Pulmonary artery endothelial cell (primary cell): ENCODE measurements around the gene OPA3. TPM values are rescaled to one million over a fixed set of nuclear protein-coding genes. Genes with fewer than 3 reads are reported as not detected.
"Not testable (repeated sequence)": the region's sequence is repeated elsewhere in the genome, so short reads cannot be mapped to it uniquely, and the experiment has no call there.

Source experiments
- DNase-seq: peaks from one replicate; pipeline ENCODE4 v3.0.0-alpha.2; 2011; ENCODE audit warnings: low read depth, low spot score
- total RNA-seq: library from RNA; depleted of rRNA; stranded (reverse); fragments of >200 nt; gene quantifications from 2 replicates; pipeline ENCODE4 v1.2.3, GENCODE V29; 2014

The OPA3 gene
- total RNA-seq, 1 donor from 2014 or later: 6.0 TPM

- no peak for DNase-seq
Measured at GRCh38 chr19:45522010-45522941, 62.3 kb downstream of the OPA3 start.

- DNase-seq: no peak
Measured at GRCh38 chr19:45518469-45518826, 66.2 kb downstream of the OPA3 start.

GRCh38 chr19:45517641-45518468 lies 66.7 kb downstream of the OPA3 start:
- no peak for DNase-seq

- DNase-seq: no peak
Measured at GRCh38 chr19:45517238-45517637, 67.4 kb downstream of the OPA3 start.

- DNase-seq: no peak
Measured at GRCh38 chr19:45515807-45516401, 68.7 kb downstream of the OPA3 start.

GRCh38 chr19:45515081-45515624 lies 69.4 kb downstream of the OPA3 start:
- no peak for DNase-seq

GRCh38 chr19:45514376-45515051 lies 70.1 kb downstream of the OPA3 start:
- DNase-seq: no peak

GRCh38 chr19:45512881-45513483 lies 71.6 kb downstream of the OPA3 start:
- DNase-seq: no peak

- DNase-seq: no peak
Measured at GRCh38 chr19:45511074-45511473, 73.5 kb downstream of the OPA3 start.

- not testable (repeated sequence) for DNase-seq
Measured at GRCh38 chr19:45510352-45510751, 74.2 kb downstream of the OPA3 start.

GRCh38 chr19:45509692-45510015 lies 74.9 kb downstream of the OPA3 start:
- DNase-seq: no peak

GRCh38 chr19:45508861-45509691 lies 75.5 kb downstream of the OPA3 start:
- peak; percentile 51 for DNase-seq

GRCh38 chr19:45508417-45508860 lies 76.2 kb downstream of the OPA3 start:
- DNase-seq: no peak

GRCh38 chr19:45507872-45508416 lies 76.7 kb downstream of the OPA3 start:
- DNase-seq: no peak

- DNase-seq: no peak
Measured at GRCh38 chr19:45506989-45507871, 77.4 kb downstream of the OPA3 start, which contains the start of gene VASP. Gene VASP, plus strand, starts transcription at chr19:45507479. Its CDS starts 293 bp downstream, at chr19:45507772.

- DNase-seq: no peak
Measured at GRCh38 chr19:45506246-45506988, 78.2 kb downstream of the OPA3 start.

- no peak for DNase-seq
Measured at GRCh38 chr19:45505996-45506245, 78.7 kb downstream of the OPA3 start.
